ENCODE data around the gene PIGQ.

PIGQ gene

DNA sequence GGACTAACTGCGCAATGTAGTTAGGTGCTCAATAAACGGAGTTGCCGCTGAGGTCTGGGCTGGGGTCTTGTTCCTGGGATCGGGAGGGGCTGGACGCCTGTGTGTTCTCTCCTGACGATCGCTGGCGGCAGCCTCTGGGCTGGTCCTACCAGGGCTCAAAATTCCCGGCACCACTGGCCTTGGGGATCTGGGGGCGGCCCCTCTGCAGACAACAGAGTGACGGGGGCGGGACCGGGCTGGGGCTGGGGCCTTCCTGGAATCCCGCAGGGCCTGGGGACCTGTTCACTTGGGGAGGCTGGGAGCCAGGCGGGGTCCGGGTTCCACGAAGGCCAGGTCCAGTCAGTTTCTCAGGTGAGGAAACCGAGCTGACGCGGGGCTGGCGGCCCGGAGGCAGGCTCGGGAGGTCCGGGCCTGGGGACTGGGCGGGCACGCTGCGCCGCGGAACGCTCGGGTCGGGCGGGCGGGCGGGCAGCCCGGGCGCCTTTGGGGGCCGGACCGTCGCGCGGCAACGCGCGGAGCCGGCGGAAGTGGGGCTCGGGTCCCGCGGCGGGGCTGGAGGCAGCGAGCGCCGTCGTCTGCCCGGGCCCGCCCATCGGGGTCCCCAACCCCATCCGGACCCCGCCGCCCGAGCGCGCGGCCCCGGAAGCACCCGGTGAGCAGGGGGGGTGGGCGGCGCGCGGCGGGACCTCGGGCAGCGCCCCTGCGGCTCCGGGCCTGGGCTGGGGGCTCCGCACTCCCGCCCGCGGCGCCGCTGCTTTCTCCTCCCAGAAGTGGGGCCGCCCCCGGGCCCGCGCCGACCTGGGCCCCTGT is at the start of gene PIGQ:
Gene PIGQ, plus strand, starts transcription at position 524 of the 810 bp plus-strand sequence. CDS start 4,107 bp downstream, outside the sequence.
- TF ChIP-seq, protein P1, sequence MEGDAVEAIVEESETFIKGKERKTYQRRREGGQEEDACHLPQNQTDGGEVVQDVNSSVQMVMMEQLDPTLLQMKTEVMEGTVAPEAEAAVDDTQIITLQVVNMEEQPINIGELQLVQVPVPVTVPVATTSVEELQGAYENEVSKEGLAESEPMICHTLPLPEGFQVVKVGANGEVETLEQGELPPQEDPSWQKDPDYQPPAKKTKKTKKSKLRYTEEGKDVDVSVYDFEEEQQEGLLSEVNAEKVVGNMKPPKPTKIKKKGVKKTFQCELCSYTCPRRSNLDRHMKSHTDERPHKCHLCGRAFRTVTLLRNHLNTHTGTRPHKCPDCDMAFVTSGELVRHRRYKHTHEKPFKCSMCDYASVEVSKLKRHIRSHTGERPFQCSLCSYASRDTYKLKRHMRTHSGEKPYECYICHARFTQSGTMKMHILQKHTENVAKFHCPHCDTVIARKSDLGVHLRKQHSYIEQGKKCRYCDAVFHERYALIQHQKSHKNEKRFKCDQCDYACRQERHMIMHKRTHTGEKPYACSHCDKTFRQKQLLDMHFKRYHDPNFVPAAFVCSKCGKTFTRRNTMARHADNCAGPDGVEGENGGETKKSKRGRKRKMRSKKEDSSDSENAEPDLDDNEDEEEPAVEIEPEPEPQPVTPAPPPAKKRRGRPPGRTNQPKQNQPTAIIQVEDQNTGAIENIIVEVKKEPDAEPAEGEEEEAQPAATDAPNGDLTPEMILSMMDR (IDR thresholded peaks at IDR 0.05; ENCODE audit: control insufficient read depth, extremely low read depth, insufficient read depth) = no peak
- H3K4me3 ChIP-seq (ENCODE audit: low read depth, low read length) = peak within 1 kb of the TSS; percentile 92
- no peak for DNase-seq (ENCODE audit: low read depth)

DNA sequence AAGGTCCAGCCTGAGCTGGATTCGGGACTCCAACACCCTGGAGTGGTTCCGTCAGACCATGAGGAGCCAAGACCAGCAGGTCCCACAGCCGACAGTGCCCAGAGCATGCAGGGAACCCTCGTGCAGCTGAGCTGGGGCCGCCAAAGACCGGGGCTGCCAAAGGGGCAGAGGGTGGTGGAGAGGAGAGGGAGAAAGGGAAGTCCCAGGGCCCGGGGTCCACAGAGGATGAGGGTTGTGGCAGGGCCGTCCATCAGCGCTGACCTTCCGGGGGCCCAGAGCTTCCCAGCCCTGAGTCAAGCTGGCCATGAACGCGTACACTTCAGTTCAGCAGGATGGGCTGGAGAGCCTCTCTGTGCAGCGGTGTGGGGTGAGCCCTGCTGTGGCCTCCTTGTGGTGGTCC is 48.9 kb upstream of the PIGQ start:
- H3K4me3 ChIP-seq (ENCODE audit: low read depth, low read length) = no peak overlapping the region
- no peak for DNase-seq (ENCODE audit: low read depth)
- TF ChIP-seq, protein P1 (IDR thresholded peaks at IDR 0.05; ENCODE audit: control insufficient read depth, extremely low read depth, insufficient read depth) = no peak

DNA sequence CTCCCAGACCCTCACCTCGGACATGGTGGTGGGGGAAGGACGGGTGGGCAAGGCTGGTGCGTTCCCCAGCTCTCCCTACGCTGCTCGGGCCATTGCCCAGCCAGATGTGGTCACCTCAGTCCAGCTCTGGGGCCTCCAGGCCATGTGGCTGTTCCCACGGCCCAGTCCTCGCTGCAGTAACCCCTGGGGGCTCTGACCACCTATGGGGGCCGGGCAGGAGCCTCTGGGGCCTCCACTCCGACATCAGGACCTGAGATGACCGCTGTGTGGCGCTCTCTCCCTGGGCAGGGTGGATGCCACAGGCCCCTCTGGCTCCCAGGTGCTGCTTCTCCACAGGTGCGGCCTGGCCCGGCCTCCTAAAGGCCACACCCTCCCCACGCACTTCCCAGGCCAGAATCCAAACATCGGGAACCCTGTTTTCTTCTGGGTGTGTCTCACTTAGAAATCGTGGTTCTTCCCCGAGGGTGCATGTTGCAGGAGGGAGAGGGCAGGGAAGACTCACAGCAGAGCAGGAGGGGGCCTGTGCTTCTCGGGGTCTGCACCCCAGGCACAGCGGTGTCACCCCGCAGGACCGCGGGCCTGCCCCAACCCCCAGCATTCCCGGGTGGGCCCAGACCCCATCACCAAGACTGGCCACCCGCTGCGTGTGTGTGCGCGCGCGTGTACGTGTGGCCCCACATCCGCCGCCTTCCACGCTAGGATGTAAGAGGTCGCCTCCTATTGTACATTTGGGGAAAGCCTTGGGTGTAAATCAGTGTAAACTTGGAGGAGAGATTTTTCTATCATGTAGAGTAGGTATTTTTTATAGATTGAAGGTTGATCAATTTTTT is 48.2 kb upstream of the PIGQ start:
- no peak for DNase-seq (ENCODE audit: low read depth)
- H3K4me3 ChIP-seq (ENCODE audit: low read depth, low read length) = no peak overlapping the region
- TF ChIP-seq, protein P1 (IDR thresholded peaks at IDR 0.05; ENCODE audit: control insufficient read depth, extremely low read depth, insufficient read depth) = peak; percentile 14; the same call in 1 of the 2 replicates

DNA sequence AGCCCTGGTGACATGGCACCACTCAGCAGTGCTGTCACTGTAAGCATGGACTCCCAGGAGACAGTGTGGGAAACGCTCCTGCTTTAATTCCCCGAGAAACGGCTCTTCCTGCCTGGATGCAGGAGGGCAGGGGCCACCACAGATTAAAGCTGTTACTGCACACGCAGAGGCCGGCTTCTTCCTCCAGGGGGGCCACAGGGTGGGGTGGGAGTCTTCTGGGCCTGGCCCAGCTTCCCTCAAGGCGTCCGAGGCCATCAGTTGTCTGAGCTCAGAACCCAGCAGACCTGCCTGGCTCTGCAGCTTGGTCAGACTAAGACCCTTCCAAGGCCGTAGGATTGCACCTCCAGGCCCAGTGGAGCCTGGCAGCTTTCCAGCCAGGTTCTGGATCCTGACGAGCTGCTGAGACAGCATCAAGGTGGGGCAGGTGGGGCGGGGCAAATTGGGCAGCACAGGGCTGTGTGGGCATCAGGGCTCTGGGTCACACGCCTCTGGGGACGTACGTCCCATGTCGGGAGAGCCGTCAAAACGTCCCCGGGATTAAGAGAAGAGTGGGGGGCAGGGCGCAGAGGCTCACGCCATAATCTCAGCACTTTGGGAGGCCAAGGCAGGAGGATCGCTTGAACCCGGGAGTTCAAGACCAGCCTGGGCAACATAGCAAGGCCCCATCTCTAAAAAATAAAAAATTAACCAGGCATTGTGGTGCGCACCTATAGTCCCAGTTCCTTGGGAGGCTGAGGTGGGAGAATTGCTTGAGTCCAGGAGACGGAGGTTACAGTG is 47.3 kb upstream of the PIGQ start:
- H3K4me3 ChIP-seq (ENCODE audit: low read depth, low read length) = no peak overlapping the region
- DNase-seq (ENCODE audit: low read depth) = no peak
- TF ChIP-seq, protein P1 (IDR thresholded peaks at IDR 0.05; ENCODE audit: control insufficient read depth, extremely low read depth, insufficient read depth) = no peak

DNA sequence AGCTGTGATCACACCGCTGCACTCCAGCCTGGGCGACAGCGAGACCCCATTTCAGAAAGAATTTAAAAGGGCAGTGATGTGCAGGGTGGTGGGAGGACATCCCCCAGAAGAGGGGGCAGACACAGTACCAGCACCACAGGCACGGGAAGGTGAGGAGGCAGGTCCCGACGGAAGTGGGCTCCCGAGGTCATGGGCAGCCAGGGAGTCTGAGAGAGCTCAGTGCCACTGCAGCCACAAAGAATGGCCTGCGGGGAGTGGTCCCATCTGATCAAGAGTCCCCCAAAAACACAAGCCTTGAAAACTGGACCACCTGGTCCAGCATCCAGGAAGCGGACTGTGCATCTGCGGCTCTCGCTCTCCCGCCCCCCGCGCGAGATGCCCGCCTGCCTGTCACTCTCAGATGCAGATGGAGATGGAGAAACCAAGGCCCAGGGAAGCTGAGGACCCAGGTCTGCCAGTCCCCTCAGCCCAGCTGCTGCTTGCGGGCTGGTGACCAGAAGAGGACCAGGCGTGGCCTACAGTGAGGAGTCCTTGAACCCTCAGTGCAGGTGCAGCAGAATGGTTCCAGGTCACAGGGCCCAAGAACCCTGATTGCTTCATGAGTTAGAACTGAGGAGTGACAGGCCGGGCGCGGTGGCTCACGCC is 46.5 kb upstream of the PIGQ start:
- TF ChIP-seq, protein P1 (IDR thresholded peaks at IDR 0.05; ENCODE audit: control insufficient read depth, extremely low read depth, insufficient read depth) = no peak
- H3K4me3 ChIP-seq (ENCODE audit: low read depth, low read length) = no peak overlapping the region
- DNase-seq (ENCODE audit: low read depth) = no peak

Data from LNCaP clone FGC (cell line).